ENCODE data around the gene RASSF7.

DNA sequence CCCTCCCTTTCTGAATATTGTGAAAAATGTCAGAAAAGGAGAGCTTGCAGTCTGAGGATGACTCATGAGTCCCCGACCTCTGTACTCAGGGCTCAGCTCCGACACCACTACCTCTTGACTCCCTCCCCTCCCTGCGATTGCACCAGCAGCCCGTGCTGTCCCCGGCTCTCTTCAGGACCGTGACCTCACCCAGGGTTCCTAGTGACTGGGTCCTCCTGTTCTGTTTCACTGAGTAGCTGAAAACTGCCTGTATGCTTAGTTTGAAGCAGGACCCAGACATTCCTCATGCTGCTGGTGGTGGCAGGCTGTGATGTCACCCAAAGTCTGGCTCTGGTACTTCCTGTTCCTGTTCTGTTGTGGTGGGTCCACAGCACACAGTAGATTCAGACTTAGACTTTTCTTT, 27.2 kb downstream of the RASSF7 start:
- TF ChIP-seq, protein P1, sequence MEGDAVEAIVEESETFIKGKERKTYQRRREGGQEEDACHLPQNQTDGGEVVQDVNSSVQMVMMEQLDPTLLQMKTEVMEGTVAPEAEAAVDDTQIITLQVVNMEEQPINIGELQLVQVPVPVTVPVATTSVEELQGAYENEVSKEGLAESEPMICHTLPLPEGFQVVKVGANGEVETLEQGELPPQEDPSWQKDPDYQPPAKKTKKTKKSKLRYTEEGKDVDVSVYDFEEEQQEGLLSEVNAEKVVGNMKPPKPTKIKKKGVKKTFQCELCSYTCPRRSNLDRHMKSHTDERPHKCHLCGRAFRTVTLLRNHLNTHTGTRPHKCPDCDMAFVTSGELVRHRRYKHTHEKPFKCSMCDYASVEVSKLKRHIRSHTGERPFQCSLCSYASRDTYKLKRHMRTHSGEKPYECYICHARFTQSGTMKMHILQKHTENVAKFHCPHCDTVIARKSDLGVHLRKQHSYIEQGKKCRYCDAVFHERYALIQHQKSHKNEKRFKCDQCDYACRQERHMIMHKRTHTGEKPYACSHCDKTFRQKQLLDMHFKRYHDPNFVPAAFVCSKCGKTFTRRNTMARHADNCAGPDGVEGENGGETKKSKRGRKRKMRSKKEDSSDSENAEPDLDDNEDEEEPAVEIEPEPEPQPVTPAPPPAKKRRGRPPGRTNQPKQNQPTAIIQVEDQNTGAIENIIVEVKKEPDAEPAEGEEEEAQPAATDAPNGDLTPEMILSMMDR (IDR thresholded peaks at IDR 0.05), result no peak
- no peak for TF ChIP-seq POLR2A (IDR thresholded peaks at IDR 0.05; ENCODE audit: low read depth)
- no peak for TF ChIP-seq EP300 (IDR thresholded peaks at IDR 0.05)
- TF ChIP-seq POLR2AphosphoS5 (IDR thresholded peaks at IDR 0.05), result no peak
